ENCODE data around the gene GALNTL6.

DNA sequence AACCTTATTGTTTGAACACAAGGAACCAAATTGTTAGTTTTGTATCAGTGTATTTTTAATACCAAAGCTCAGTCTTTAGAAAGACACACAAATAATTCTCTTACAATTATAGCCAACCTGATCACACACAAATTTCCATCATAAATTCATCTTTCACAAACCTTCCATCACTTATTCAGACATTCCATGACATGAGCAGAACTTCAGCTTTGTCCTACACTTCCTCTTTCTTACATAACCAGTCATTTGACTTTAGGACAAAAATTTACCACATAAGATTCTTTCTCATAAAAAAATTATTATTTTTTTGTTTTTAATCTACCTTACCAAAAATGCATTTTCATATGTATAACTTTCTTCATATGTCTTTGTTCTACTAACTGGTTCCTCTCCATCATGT lies 312.2 kb downstream of the GALNTL6 start:
- TF ChIP-seq, protein P1, sequence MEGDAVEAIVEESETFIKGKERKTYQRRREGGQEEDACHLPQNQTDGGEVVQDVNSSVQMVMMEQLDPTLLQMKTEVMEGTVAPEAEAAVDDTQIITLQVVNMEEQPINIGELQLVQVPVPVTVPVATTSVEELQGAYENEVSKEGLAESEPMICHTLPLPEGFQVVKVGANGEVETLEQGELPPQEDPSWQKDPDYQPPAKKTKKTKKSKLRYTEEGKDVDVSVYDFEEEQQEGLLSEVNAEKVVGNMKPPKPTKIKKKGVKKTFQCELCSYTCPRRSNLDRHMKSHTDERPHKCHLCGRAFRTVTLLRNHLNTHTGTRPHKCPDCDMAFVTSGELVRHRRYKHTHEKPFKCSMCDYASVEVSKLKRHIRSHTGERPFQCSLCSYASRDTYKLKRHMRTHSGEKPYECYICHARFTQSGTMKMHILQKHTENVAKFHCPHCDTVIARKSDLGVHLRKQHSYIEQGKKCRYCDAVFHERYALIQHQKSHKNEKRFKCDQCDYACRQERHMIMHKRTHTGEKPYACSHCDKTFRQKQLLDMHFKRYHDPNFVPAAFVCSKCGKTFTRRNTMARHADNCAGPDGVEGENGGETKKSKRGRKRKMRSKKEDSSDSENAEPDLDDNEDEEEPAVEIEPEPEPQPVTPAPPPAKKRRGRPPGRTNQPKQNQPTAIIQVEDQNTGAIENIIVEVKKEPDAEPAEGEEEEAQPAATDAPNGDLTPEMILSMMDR (IDR thresholded peaks at IDR 0.05; ENCODE audit: insufficient read depth, low read length, poor library complexity, severe bottlenecking), result no peak
- no peak for TF ChIP-seq EZH2phosphoT487 (conservative IDR thresholded peaks at IDR 0.05; ENCODE audit: low read length)
